GM20000 (cell line): ENCODE results near the gene LCOR.
"Not testable (repeated sequence)": the region's sequence is repeated elsewhere in the genome, so short reads cannot be mapped to it uniquely, and the experiment has no call there.

Experiments
- DNase-seq: peaks from one replicate; pipeline ENCODE4 v3.0.0; 2012; ENCODE audit warnings: low spot score
- TF ChIP-seq, protein P1 (sequence below): IDR thresholded peaks from 2 replicates; pipeline ENCODE4 v1.5.1; 2012; ENCODE audit warnings: mild to moderate bottlenecking, control low read depth; ENCODE audit errors: extremely low read depth, missing control alignments

Gene LCOR

DNA sequence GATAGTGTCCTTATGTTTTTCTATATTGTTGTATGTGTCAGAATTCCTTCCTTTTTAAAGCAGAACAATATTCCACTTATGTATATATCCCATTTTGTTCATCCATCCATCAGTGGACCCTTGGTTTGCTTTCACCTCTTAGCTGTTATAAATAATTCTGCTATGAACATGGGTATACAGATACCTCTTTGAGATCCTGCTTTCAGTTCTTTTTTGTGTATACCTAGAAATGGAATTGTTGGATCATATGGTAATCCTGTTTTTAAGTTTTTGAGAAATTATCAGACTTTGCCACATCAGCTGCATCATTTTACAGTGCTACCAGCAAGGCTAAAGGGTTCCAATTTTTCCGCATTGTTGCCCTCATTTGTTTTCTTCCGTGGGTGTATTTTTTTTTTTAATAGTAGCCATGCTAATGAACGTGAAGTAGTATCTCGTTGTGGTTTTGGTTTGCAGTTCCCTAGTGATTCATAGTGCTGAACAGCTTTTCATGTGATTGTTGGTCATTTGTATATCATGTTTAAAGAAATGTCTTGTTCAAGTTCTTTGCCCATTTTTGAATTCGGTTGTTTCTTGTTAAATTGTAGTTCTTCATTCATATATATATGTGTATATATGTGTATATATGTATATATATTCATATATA is 87.8 kb downstream of the LCOR start:
- DNase-seq, result no peak
- TF ChIP-seq, protein P1, sequence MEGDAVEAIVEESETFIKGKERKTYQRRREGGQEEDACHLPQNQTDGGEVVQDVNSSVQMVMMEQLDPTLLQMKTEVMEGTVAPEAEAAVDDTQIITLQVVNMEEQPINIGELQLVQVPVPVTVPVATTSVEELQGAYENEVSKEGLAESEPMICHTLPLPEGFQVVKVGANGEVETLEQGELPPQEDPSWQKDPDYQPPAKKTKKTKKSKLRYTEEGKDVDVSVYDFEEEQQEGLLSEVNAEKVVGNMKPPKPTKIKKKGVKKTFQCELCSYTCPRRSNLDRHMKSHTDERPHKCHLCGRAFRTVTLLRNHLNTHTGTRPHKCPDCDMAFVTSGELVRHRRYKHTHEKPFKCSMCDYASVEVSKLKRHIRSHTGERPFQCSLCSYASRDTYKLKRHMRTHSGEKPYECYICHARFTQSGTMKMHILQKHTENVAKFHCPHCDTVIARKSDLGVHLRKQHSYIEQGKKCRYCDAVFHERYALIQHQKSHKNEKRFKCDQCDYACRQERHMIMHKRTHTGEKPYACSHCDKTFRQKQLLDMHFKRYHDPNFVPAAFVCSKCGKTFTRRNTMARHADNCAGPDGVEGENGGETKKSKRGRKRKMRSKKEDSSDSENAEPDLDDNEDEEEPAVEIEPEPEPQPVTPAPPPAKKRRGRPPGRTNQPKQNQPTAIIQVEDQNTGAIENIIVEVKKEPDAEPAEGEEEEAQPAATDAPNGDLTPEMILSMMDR, result no peak

DNA sequence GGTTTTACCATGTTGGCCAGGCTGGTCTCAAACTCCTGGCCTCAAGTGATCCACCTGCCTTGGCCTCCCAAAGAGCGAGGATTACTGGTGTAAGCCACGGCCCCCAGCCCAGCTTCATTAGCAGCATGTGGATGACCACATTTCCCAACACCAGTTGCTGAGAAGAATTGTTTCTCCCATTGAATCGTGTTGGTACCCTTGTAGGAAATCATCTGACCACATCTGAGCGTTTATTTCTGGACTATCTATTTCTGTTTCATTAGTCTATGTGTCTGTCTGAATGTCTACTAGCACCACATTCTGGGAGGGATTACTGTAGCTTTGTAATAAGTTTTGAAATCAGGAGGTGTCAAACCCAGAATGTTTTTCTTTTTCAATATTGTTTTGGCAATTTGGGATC is 89.6 kb downstream of the LCOR start:
- TF ChIP-seq, protein P1, result no peak
- no peak for DNase-seq

DNA sequence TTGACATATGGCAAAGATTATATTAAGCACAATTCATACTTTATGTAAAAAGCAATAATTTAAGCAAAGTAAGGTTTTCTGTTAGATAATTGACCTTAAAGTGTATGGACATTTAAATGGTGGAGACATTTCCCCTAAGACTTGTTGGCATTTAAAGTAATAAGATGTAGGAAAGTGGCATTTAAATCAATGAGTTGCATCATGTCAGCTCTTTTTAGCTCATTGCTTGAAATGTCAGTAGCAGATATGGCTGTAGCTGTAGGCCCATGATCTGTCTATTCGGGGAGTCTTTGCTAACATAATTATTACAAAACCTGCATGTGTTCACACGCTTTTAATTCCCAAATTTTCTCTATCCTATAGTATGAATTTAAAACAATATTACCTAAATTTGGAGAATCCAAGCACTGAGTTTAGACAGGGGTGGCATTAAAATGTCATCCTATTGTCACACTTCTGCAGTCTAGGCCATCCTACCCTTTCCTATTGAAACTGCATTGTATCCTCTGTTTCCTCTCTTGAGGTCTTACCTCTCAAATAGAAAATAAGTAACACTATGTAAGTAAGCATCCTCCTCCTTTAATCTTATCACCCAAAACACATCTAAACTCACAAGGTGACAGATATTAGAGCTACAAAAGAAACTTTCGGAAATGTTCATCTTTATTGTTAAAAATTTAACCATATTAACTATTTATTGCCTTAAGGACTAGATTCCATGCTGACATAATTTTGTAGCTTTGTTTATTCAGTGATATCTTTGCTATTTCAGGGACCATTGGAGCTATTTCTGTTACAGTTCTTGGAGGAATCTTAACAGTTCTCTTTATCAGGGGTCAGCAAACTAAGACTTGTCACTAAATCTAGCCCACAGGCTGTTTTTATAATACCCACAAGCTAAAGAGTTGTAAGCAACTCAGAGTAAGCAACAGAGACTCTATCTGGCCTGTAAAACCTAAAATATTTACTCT is 91.2 kb downstream of the LCOR start:
- TF ChIP-seq, protein P1, result no peak
- no peak for DNase-seq

DNA sequence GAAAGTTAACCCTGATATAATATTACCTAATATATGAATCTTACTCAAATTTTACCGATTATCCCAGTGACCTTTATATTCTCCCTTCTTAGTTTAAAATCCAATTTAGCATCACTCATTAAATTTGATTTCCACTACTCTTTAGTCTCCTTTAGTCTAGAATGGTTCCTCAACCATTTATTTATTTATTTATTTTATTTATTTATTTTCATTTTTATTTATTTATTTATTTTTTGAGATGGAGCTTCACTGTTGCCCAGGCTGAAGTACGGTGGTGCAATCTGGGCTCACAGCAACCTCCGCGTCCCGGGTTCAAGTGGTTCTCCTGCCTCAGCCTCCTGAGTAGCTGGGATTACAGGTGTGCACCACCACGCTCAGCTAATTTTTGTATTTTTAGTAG is 92.8 kb downstream of the LCOR start:
- DNase-seq, result no peak
- TF ChIP-seq, protein P1, result no peak

DNA sequence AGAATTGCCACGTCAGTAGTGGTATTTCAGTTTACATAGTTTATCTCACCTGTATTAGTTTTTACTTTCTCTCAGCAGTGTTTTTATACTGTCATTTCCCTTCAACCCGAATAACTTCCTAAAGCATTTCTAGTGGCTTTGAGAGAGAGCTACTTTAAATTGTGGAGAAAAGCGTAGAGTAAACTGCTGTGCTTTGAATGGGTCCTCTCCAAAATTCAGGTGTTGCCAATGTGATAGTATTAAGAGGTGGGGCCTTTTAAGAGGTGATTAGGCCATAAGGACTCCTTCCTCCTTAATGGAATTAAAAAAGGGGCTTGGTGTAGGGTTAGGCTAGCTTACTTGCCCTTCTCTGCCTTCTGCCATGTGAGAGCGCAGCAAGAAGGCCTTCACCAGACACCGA is 98.4 kb downstream of the LCOR start:
- TF ChIP-seq, protein P1, result no peak
- DNase-seq, result no peak

DNA sequence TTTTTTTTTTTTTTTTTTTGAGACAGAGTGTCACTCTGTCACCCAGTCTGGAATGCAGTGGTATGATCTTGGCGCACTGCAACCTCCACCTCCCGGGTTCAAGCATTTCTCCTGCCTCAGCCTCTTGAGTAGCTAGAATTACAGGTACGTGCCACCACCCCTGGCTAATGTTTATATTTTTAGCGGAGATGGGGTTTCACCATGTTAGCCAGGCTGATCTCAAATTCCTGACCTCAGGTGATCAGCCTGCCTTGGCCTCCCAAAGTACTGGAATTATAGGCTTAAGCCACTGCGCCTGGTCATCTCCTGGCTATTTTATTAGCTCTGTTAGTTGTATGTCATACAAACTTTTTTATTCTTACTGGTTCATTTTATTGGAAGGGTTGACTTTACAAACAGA is 103.0 kb downstream of the LCOR start:
- TF ChIP-seq, protein P1, result no peak
- DNase-seq, result no peak

DNA sequence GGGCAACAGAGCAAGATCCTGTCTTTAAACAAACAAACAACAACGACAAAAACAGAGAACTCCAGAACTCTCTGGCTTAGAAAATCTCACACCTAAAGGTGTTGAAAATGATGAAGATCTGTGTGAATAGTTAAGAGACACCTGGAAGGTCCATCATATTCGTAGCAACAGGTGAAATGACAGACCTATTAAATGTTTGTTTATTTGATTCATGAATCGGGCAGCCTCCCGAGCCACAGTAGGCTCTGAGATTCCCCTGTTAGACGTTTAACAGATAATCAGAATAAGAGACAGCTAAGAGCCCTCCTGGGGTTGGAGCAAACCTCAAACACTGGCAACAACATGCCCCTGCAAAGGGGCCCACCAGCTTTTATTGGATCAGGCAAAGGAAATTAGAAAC is 103.7 kb downstream of the LCOR start:
- DNase-seq, result no peak
- TF ChIP-seq, protein P1, result no peak

DNA sequence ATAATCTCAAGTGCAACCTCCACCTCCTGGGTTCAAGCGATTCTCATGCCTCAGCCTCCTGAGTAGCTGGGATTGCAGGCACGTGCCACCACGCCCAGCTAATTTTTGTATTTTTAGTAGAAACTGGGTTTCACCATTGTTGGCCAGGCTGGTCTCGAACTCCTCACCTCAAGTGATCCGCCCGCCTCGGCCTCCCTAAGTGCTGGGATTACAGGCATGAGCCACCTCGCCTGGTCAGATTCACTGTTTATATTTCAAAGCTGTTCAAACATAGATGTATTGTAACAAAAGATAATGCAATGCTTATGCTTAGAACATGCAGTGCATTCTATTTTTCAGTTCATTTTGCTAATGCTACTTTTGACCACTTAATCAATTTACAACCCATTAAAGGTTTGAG is 111.1 kb downstream of the LCOR start:
- DNase-seq, result not testable (repeated sequence)
